Sigmoid colon (tissue), 7 donors: ENCODE results near the gene MYO5A. TPM values are rescaled to one million over a fixed set of nuclear protein-coding genes. Genes with fewer than 3 reads are reported as not detected.
"Not testable (repeated sequence)": the region's sequence is repeated elsewhere in the genome, so short reads cannot be mapped to it uniquely, and the experiment has no call there.

Source experiments
- DNase-seq: peaks from one replicate; pipeline ENCODE4 v3.0.0-alpha.2; 2019
- H3K27ac ChIP-seq, 4 donors: fragments of 200-600 bp; sonication (generic); one replicate each; pipeline ENCODE4 v1.5.1; 2016 to 2019; ENCODE audit warnings: mild to moderate bottlenecking in 1 of 4
- H3K27me3 ChIP-seq, 3 donors: fragments of 200-600 bp; sonication (generic); one replicate each; pipeline ENCODE4 v1.5.1; 2019; ENCODE audit warnings: mild to moderate bottlenecking in 1 of 3
- H3K36me3 ChIP-seq, 4 donors: fragments of 200-600 bp; sonication (generic); one replicate each; pipeline ENCODE4 v1.5.1; 2016 to 2019
- H3K4me1 ChIP-seq, 4 donors: fragments of 200-600 bp; sonication (generic); one replicate each; pipeline ENCODE4 v1.5.1; 2017 to 2019
- H3K4me3 ChIP-seq, 4 donors: fragments of 200-600 bp; sonication (generic); one replicate each; pipeline ENCODE4 v1.5.1; 2017 to 2019; ENCODE audit warnings: mild to moderate bottlenecking in 2 of 4, moderate library complexity in 1 of 4
- H3K9me3 ChIP-seq, 4 donors: fragments of 200-600 bp in 3 of 4; sonication (generic) in 3 of 4; one replicate each; pipeline versions ENCODE4 v1.5.1 to v1.6.1; 2013 to 2019
- CTCF ChIP-seq, 4 experiments: fragments of 450-650 bp in 3 of 4; fragments of 200-600 bp in 1 of 4; IDR thresholded peaks; one replicate each; pipeline ENCODE4 v1.5.1; 2016 to 2019; ENCODE audit warnings: antibody characterized with exemption in 4 of 4, mild to moderate bottlenecking in 3 of 4, moderate library complexity in 2 of 4
- EP300 ChIP-seq, 4 donors: sonication (generic); formaldehyde crosslinking; IDR thresholded peaks; one replicate each; pipeline ENCODE4 v1.6.1; 2017; ENCODE audit warnings: antibody characterized with exemption in 4 of 4
- POLR2A ChIP-seq, 2 donors: fragments of 450-650 bp; IDR thresholded peaks; one replicate each; pipeline ENCODE4 v1.6.1; 2016; ENCODE audit warnings: antibody characterized with exemption in 2 of 2, mild to moderate bottlenecking in 2 of 2, moderate library complexity in 2 of 2
- POLR2AphosphoS5 ChIP-seq, 4 donors: sonication (generic); formaldehyde crosslinking; IDR thresholded peaks; one replicate each; pipeline ENCODE4 v1.6.1; 2017; ENCODE audit warnings: antibody characterized with exemption in 4 of 4
- WGBS, 2 donors: extraction: QIAGEN DNeasy Blood & Tissue Kit; methylation state at CpG; one replicate each; pipeline ENCODE4 v1.1.7; 2013; 5-methylcytosine and 5-hydroxymethylcytosine counted together
- intact Hi-C: fragments of 100-400 bp; cut with DNase I; formaldehyde crosslinking; loops from one replicate; pipeline ENCODE4 v1.15.1; 2023
- polyA plus RNA-seq, 3 donors: library from polyadenylated mRNA; stranded (reverse); fragments of 200-250 nt; gene quantifications; one replicate each; pipeline ENCODE4 v1.2.3, GENCODE V29; 2013
- total RNA-seq, 4 donors: library from RNA; depleted of rRNA; stranded (reverse); fragments of >200 nt; gene quantifications; one replicate each; pipeline ENCODE4 v1.1.0, GENCODE V29; 2016
- donor health status: healthy with polysubstance abuse.
- donor health status: Bipolar disorder and iron deficiency.
- donor health status: healthy.

MYO5A gene
- total and polyA plus RNA-seq, 7 donors: 2.1 to 46.0 (median 23.5) TPM

- no peaks in the 10 kb centered on the region for H3K27me3 ChIP-seq
- no peak overlapping the region for H3K4me3 ChIP-seq
- TF ChIP-seq CTCF (IDR thresholded peaks at IDR 0.05): no peak
- no peak for TF ChIP-seq EP300 (IDR thresholded peaks at IDR 0.05)
- TF ChIP-seq POLR2AphosphoS5 (IDR thresholded peaks at IDR 0.05): no peak
- TF ChIP-seq POLR2A (IDR thresholded peaks at IDR 0.05): no peak
- no peak overlapping the region for H3K27ac ChIP-seq
- no peaks in the 10 kb centered on the region for H3K9me3 ChIP-seq
- H3K36me3 ChIP-seq: no peaks in the 10 kb centered on the region
- intact Hi-C loops: no loop called here
- peaks cover 0 to 16% (median 5%) of the 10 kb centered on the region in 4 donors for H3K4me1 ChIP-seq
- no peak for DNase-seq
- 84 to 96% methylated on average over 1 of the region's 1 CpG for WGBS, 2 donors
Measured at GRCh38 chr15:52517014-52517413, 11.7 kb downstream of the MYO5A start.

- Histone ChIP-seq H3K4me3 (no peak overlapping the region), H3K4me1 (peaks cover 0 to 20% (median 9%) of the 10 kb centered on the region in 4 donors), H3K27me3 (no peaks in the 10 kb centered on the region), H3K27ac (no peak overlapping the region), H3K9me3 (no peaks in the 10 kb centered on the region), H3K36me3 (no peaks in the 10 kb centered on the region)
- no peak for TF ChIP-seq CTCF (IDR thresholded peaks at IDR 0.05)
- DNase-seq: no peak
- WGBS, 2 donors: 74 to 87% methylated on average over 2 of the region's 2 CpGs
- intact Hi-C loops: no loop called here
Measured at GRCh38 chr15:52515343-52515742, 13.3 kb downstream of the MYO5A start.

- H3K4me3 ChIP-seq: no peak overlapping the region
- 94 to 95% methylated on average over 1 of the region's 1 CpG for WGBS, 2 donors
- no peaks in the 10 kb centered on the region for H3K36me3 ChIP-seq
- H3K27ac ChIP-seq: no peak overlapping the region
- no peaks in the 10 kb centered on the region for H3K27me3 ChIP-seq
- intact Hi-C loops: no loop called here
- TF ChIP-seq POLR2AphosphoS5 (IDR thresholded peaks at IDR 0.05) (no peak), EP300 (IDR thresholded peaks at IDR 0.05) (no peak), POLR2A (IDR thresholded peaks at IDR 0.05) (no peak), CTCF (IDR thresholded peaks at IDR 0.05) (no peak)
- peaks cover 0 to 21% (median 8%) of the 10 kb centered on the region in 4 donors for H3K4me1 ChIP-seq
- H3K9me3 ChIP-seq: no peaks in the 10 kb centered on the region
- no peak for DNase-seq
Measured at GRCh38 chr15:52514482-52514881, 14.2 kb downstream of the MYO5A start.

- DNase-seq, H3K4me3 ChIP-seq, H3K27ac ChIP-seq, intact Hi-C loops, H3K36me3 ChIP-seq, H3K27me3 ChIP-seq, H3K9me3 ChIP-seq: not testable (repeated sequence)
- H3K4me1 ChIP-seq: peaks cover 0 to 16% (median 7%) of the 10 kb centered on the region in 4 donors
- 92 to 94% methylated on average over 8 of the region's 8 CpGs for WGBS, 2 donors
Measured at GRCh38 chr15:52512869-52513268, 15.8 kb downstream of the MYO5A start.

- peaks cover 0 to 25% (median 11%) of the 10 kb centered on the region in 4 donors for H3K4me1 ChIP-seq
- no peak overlapping the region for H3K4me3 ChIP-seq
- no peak for DNase-seq
- H3K36me3 ChIP-seq: no peaks in the 10 kb centered on the region
- no peak overlapping the region for H3K27ac ChIP-seq
- 28 to 80% methylated on average over 2 of the region's 2 CpGs for WGBS, 2 donors
- H3K27me3 ChIP-seq: no peaks in the 10 kb centered on the region
- TF ChIP-seq EP300 (IDR thresholded peaks at IDR 0.05): no peak
- no peak for TF ChIP-seq CTCF (IDR thresholded peaks at IDR 0.05)
- TF ChIP-seq POLR2AphosphoS5 (IDR thresholded peaks at IDR 0.05): no peak
- no peak for TF ChIP-seq POLR2A (IDR thresholded peaks at IDR 0.05)
- no peaks in the 10 kb centered on the region for H3K9me3 ChIP-seq
- intact Hi-C loops: no loop called here
Measured at GRCh38 chr15:52511084-52511483, 17.6 kb downstream of the MYO5A start.
